Hematopoietic multipotent progenitor cell treated with erythropoietin and hydrocortisone succinate and interleukin-3 and kit ligand, for 17 days (in vitro differentiated cells): ENCODE measurements around the gene DHX30.
A peak's percentile ranks its signal among the peaks of the same experiment; 100 is the strongest.
"Not testable (repeated sequence)": the region's sequence is repeated elsewhere in the genome, so short reads cannot be mapped to it uniquely, and the experiment has no call there.

Experiments
- DNase-seq: peaks from one replicate; pipeline ENCODE4 v3.0.0-alpha.2; 2015; ENCODE audit warnings: low spot score

DHX30 gene, protein sequence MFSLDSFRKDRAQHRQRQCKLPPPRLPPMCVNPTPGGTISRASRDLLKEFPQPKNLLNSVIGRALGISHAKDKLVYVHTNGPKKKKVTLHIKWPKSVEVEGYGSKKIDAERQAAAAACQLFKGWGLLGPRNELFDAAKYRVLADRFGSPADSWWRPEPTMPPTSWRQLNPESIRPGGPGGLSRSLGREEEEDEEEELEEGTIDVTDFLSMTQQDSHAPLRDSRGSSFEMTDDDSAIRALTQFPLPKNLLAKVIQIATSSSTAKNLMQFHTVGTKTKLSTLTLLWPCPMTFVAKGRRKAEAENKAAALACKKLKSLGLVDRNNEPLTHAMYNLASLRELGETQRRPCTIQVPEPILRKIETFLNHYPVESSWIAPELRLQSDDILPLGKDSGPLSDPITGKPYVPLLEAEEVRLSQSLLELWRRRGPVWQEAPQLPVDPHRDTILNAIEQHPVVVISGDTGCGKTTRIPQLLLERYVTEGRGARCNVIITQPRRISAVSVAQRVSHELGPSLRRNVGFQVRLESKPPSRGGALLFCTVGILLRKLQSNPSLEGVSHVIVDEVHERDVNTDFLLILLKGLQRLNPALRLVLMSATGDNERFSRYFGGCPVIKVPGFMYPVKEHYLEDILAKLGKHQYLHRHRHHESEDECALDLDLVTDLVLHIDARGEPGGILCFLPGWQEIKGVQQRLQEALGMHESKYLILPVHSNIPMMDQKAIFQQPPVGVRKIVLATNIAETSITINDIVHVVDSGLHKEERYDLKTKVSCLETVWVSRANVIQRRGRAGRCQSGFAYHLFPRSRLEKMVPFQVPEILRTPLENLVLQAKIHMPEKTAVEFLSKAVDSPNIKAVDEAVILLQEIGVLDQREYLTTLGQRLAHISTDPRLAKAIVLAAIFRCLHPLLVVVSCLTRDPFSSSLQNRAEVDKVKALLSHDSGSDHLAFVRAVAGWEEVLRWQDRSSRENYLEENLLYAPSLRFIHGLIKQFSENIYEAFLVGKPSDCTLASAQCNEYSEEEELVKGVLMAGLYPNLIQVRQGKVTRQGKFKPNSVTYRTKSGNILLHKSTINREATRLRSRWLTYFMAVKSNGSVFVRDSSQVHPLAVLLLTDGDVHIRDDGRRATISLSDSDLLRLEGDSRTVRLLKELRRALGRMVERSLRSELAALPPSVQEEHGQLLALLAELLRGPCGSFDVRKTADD

DNA sequence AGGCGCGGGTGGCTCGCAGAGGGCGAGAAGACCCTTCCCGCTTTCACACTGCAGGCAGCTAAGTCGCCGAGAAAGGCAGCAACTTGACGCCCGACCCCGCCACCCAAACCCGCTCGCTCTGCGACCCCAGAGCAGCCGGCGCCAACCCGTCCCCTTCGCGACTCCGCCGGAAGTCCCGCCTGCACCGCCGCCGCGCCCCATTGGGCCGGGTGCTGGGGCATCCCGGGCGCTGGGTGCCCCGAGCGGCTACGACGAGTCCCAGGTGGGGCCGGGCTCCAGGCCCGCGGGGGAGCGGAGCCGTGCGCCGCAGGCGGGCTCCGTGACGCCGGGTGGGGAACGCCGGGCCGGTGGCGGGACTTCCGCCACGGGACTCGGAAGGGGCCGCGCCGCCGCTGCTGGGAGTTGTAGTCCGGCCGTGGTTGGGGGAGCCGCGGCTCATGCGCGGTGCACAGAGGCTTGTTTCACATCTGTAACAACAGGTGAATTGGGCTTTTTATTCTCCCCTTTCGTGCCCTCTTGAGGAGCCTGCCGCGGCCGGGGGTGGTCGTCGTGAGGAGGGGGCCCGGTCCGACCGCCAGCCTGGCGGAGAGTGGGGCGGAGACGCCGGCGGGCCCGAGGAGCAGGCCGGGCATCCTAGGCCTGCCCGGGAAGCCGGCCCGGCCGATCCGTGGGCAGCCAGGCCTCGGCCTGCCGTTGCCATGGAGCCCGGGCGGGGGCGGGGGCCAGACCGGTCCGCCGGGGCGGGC, at the start of gene DHX30:
DHX30 (plus strand) TSS at position 405 of the 746 bp plus-strand sequence. CDS start 7,546 bp downstream, outside the sequence.
- peak; percentile 71 for DNase-seq

DNA sequence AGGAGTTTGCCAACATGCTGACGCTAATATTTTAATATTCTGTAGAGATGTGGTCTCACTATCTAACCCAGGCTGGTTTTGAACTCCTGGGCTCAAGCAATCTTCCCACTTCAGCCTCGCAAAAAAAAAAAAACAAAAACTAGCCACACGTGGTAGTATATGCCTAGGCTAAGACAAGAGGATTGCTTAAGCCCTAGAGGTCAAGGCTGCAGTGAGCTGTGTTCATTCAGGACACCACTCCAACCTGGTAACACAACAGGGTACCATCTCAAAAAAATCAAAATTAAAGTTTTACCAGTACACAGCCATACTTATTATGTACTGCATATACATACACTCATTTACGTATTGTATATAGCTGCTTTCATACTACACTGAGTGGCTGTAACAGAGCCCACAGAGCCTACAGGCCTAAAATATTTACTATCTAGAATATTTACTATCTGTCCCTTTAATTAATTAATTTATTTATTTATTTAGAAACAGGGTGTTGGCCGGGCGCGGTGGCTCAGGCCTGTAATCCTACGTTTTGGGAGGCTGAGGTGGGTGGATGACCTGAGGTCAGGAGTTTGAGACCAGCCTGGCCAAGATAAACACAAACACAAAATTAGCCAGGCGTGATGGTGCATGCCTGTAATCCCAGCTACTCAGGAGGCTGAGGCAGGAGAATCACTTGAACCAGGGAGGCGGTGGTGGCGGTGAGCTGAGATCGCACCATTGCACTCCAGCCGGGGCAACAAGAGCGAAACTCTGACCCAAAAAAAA, 44.5 kb upstream of the DHX30 start:
- DNase-seq = no peak

DNA sequence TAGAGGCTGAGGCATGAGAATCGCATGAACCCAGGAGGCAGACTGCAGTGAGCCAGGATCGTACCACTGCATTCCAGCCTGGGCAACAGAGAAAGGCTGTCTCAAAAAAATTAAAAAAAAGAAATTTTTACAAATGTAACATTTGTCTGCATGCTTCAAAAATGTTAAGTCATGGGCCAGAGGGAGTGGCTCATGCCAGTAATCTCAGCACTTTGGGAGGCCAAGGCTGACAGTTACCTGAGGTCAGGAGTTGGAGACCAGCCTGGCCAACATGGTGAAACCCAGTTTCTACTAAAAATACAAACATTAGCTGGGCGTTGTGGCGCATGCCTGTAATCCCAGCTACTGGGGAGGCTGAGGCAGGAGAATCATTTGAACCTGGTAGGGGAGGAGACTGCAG, 42.7 kb upstream of the DHX30 start:
- DNase-seq = not testable (repeated sequence)

DNA sequence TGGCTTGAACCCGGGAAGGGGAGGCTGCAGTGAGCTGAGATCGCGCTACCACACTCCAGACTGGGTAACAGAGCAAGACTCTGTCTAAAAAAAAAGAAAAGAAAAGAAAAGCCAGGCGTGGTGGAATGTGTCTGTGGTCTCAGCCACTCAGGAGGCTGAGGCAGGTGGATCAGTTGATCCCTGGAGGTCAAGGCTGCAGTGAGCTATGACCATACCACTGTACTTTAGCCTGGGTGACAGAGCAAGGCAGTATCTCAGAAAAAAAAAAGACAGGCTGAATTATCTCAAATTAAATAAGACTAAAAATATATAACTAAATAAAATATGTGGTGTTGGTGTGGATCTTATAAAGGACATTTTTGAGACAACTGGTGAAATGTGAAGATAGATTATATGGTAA, 41.9 kb upstream of the DHX30 start:
- DNase-seq = no peak

DNA sequence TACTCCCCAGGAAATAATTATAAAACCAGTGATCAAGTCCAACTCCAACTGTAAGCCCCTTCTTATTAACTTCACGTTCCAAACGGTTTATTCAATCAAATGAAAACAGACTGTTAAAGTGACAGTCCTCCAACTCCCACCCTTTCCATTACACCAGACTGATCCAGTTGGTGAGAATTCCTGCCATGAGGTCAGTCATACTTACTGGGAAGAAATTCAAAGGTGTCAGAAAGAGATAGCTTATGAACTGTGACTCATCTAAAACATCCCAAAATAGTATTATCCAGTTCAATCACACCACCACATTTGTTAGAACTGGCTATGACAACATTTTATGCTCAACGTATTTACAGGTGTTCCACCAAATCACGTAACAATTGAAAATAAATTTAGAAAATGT, 40.7 kb upstream of the DHX30 start:
- no peak for DNase-seq

DNA sequence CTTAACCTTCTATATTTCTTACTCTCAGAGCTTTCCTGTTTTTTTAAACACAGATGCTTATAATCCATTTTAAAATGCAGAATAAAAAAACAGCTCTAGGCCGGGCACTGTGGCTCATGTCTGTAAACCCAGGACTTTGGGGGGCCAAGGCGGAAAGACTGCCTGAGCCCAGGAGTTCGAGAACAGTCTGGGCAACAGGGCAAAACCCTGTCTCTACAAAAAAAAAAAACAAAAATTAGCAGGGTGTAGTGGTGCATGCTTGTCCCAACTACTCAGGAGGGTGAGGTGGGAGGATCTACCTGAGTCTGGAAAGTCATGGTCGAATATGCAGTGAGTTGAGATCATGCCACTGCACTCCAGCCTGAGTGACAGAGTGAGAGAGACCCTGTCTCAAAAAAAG, 36.8 kb upstream of the DHX30 start:
- DNase-seq = no peak

DNA sequence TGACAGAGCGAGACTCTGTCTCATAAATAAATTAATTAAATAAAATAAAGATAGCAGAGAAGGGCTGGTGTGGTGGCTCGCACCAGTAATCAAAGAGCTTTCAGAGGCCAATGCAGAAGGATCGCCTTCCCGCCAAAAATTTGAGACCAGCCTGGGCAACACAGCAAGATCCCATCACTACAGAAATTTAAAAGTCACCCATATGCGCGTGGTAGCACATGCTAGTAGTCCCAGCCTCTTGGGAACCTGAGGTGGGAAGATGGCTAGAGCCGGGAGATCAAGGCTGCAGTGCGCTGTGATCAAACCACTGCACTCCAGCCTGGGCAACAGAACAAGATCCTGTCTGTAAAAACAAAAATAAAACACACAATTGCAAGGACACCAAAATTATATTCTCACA, 30.9 kb upstream of the DHX30 start:
- no peak for DNase-seq

DNA sequence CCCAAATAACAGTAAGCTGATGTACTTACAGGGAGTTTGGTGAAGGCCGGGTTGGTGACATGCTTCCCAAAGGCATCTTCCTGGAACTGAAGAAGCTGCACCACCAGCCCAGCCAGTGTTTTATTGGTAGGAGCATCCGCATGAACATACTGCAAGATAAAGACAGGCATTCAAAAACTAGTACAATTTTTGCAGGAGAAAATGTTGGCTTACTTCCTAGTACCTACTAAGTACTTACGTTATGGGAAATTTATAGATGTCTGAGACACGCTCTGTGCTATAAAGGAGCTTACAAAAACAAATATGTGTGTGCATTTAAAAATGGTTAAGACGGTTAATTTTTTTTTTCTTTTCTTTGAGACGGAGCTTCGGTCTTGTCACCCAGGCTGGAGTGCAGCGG, 30.1 kb upstream of the DHX30 start:
- DNase-seq = no peak

DNA sequence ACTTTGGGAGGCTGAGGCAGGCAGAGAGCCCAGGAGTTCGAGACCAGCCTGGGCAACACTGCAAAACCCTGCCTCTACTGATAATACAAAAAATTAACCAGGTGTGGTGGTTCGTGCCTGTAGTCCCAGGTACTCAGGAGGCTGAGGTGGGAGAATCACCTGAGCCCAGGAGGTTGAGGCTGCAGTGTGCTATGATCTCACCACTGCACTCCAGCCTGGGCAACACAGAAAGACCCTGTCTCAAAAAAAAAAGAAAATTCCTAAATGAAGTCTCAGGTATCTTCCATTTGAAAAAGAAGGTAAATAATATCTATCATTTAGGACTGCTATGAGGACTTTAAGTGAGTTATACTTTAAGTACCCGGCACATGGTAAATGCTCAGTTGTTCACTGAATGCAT, 24.2 kb upstream of the DHX30 start:
- no peak for DNase-seq

DNA sequence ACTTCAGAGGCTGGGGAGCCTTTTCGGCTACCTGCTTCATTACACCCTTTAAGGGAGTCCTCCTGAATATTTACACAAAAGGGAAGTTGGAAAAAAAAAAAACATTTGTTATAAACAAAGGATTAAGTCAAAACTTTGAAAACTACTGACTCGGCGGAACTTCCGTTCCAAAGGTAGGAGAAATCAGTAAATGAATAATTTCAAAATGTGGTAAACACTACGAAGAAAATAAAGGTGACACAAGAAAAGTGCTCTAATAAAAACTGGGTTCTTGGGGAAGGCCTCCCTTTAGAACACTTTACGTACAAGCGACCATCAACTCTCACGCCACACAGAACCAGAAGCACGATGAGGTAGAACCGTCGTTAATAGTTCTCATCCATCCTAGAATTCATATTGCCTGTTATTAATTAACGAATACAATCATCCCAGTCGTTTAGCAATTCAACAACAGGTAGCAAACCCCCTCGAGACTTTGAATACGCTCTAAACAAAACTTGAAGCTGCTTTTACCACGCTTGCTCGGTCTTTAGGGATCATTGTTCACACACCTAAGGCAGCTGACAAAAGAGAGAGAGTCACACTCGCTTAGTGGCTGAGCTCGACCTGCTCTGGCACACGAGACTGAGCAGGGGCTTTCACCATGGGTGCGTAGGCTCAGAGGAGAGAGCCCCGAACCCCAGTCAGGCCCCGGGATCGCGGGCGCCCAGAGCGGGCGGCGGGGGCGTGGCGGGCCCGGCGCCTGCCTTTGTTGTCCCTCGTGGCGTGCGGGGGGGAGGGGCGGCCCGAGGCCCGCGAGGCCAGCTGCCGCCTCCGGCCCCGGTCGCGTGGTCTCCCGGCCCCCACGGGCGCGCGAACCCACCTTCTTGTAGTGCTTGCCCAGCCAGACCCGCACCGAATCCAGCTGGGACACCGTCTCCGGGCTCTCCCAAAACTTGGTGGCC, 21.9 kb upstream of the DHX30 start:
- peak; percentile 55 for DNase-seq

DNA sequence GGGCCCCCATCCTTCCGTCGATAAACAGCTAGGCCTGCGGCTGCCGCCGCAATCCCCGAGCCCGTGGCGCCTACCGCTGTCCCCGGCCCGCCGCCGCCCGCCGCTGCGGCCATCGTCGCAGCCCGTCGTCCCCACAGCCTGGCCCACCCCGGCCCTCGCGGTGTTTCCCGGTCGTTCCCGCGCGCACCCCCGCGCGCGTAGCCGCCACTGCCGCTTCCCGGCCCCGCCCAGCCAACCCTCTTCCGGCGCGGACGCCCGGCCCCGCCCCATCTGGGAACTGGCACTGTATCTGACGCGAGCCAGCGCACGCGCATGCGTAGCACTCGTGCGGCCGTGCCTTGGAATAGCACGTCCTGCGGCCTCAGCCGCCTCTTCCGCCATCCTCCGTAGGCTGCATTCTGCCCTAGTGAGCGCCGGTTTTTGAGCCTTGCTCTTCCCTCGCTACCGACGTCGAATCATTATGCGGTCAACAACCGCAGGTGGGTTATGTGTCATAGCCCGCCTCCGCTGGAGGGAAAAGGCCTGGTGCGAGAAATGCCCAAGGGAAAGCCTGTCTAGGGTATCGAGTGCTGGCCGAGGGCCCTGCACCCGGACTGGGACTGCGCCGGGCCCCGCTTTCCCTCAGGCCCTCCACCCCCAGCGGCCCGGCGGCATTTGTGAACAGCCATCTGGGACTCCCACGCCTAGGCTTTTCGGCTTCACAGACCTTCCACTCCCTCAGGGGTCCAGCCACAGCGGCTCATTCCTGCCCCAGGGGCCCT, 21.1 kb upstream of the DHX30 start, which contains the start of gene SMARCC1:
SMARCC1 (minus strand) TSS at position 209 of the 761 bp plus-strand sequence; CDS start at position 113, 96 bp downstream.
- peak; percentile 97 for DNase-seq

DNA sequence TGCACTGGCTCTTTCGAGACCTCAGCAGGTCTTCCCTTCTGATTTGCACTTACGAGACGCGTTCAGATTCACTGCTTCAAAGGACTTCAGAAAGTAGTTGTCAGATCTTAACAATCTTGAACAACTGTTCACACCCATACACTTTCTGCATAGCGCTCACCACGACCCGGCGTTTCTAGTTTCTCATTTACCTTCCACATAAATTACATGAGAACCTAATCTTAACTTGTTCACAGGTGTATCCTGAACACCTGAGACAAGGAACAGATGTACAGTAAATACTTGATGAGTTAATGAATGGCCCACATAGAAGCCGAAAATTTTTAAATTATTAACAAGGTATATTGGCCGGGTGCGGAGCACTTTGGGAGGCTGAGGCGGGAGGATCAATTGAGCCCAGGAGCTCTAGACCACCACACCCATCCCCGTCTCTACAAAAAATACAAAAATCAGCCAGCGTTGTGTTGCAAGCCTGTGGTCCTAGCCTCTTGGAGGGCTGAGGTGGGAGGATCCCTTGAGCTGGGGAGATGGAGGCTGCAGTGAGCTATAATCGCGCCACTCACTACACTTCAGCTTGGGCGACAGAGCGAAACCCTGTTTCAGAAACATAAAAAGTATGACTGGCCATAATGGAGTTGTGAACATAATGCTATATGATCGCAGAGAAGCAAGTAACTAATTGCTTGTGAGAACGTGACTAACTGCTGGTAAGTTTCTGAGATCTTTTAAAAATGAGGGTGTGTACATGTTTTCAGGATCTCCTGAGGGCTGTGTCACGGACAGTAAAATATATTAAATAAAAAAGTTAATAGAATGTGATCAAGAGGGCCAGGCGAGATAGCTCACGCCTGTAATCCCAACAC, 20.3 kb upstream of the DHX30 start:
- DNase-seq = no peak

DNA sequence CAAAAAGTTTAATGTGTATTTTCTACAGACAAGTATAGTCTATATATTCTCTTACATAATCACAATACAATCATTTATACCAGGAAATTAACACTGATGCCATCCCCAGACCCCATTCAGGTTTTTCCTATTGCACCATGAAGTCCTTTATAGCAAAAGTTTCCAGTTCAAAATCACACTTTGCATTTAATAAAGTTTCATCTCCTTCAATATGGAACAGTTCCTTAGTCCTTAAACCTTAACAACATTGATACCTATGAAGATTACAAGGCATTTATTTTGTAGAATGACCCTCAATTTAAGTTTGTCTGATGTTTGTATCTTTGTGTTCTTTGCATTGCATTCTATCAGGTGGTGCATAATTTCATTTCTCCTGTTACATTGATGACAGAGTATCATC, 19.3 kb upstream of the DHX30 start:
- no peak for DNase-seq

DNA sequence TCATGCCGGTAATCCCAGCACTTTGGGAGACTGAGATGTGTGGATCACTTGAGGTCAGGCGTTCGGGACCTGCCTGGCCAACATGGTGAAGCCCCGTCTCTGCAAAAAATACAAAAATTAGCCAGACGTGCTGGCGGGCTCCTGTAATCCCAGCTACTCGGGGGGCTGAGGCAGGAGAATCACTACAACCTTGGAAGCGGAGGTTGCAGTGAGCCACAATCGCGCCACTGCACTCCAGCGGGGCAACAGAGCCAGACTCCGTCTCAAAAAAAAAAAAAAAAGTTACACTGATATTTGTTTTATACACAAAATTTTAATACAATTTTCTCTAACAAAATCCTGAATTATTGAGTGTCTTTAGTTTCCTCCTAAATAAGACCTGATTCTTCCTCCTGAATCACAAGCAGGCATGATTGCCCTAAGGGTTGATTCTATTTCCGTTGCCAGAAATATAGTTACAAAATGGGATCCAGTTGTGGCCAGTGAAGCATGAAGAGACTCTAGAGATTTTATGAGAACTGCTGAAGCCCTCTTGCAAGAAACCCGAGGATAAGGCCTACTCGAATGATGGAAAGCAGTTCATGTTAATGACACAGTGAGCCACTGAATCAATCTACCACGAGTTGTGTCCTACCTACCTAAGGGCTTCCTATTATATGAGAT, 11.6 kb upstream of the DHX30 start:
- no peak for DNase-seq

DNA sequence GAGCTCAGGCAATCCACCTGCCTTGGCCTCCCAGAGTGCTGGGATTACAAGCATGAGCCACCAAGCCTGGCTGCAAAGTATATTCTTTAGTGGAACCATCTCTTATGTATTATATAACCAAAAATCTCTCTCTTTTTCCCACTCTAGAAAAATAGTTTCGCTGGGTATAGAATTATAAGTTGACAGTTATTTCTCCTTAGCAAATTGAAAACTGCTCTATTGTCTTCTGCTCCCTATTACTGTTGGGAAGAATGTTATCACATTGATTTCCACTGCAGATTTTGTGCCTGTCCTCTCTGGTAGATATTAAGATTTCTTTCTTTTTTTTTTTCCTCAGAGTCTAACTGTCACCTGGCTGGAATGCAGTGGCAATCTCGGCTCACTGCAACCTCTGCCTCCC, 10.2 kb upstream of the DHX30 start:
- no peak for DNase-seq

DNA sequence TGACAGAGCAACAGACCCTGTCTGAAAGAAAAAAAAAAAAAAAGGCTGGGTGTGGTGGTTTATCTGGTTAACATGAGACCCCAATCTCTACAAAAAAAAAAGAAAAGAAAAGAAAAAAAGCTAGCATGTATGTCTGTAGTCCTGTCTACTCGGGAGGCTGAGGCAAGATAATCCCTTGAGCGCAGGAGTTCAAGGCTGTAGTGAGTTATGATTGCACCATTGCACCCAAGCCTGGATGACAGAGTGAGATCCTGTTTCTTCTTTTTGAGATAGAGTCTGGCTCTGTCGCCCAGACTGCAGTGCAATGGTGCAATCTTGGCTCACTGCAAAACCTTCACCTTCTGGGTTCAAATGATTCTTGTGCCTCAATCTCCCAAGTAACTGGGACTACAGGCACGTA, 8.4 kb upstream of the DHX30 start:
- no peak for DNase-seq

DNA sequence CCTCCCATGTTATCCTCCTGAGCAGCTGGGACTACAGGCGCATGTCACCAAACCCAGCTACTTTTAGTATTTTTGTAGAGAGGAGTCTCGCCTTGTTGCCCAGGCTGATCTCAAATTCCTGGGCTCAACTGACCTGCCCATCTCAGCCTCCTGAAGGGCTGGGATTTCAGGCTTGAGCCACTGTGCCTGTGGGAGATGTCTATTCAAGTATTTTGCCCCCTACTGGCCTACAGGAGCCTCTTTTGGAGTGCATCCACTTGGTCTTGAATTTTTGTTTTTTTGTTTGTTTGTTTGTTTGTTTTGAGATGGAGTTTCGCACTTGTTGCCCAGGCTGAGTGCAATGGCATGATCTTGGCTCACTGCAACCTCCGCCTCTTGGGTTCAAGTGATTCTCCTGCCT, 3.2 kb upstream of the DHX30 start:
- DNase-seq = no peak
